Astrocyte of the hippocampus (primary cell): Measurements from ENCODE around the gene L2HGDH.

Experiments
- DNase-seq: peaks from one replicate; pipeline ENCODE4 v3.0.0; 2011; ENCODE audit warnings: low read depth, low spot score

L2HGDH gene

DNA sequence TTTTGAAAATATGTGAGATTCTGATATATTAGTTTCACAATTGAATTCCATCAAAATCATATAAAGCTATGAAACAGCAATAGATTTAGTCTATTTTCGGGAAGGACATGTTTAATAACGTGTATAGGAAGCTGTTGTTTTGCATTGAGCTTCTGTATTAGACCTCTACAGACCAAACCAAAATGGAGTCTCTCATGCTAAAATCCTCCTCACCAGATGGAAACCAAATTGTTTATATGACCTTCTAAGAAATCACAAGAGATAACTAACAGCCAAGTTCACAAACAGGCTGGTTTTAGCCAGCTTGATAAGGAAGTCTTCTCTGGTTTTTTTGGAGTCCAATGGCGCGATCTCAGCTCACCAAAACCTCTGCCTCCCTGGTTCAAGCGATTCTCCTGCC is 23.9 kb downstream of the L2HGDH start:
- no peak for DNase-seq

DNA sequence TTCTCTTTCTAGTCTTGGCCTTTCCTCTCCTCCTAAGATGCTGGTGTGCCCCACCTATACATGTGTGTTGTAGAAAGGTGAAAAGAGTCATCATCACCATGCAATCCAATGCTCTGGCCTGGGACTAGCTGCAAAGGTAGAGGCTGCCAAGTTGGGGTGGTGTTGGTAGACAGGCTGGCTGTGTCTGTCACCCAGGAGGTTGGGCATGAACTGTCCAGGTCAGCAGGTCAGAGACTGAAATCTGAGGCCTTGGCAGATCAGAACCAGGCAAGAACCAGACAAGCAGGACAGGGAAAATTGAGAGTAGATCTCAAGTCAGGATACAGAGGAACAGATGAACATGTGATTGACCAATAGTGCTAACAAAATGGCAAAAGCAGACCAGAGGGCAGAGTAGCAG is 26.2 kb downstream of the L2HGDH start:
- DNase-seq, result no peak

DNA sequence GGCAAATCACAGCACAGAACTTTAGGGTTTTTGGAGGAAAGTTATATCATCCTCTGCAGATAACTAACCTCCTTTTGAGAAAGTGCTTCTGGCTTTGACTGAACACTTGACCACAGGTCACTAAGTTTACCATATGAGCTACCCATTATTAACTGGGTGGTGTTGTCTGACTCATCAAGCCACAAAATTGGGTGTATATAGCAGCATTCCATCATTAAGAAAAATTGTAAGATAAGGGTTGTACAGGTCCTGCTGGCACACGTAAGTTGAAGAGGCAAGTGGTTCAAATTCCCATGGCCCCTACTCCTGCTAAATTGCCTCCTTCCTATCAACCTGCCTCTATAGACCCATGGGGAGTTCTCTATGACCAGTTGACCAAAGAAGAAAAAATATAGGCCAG is 39.5 kb downstream of the L2HGDH start:
- peak; percentile 7 for DNase-seq

DNA sequence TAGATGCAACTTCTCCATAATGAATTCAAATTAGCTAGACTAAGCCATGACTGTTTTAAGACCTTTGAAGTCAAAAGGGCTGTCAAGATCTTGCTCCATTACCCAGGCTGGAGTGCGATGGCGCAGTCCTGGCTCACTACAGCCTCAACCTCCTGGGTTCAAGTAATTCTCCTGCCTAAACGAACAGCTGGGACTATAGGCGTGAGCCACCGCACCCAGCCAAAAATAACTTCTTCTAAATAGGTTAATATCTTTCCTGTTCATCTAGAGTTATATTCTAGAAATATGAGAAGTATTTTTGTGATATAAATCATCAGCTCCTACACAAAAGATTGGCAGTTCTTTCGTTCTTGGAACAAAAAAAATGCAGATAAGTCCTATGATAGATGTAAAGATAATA is 41.1 kb downstream of the L2HGDH start:
- no peak for DNase-seq

DNA sequence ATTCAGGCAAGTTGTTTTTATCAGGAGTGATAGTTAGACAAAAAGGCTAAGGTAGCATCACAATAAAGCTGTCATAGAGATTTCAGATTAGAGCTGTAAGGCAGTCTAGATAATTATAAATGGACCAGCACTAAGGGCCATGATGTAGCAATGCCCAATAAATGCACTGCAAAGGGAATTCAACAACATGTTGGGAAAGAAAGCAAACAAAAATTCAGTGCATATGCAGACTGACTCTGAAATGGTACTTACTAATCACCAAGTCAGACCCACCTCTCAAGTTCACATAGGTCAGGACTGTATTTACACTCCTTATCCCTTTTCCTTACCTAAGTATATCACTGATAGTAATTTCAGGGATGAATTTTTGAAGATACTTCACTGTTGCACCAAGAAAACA is 47.0 kb downstream of the L2HGDH start:
- no peak for DNase-seq

DNA sequence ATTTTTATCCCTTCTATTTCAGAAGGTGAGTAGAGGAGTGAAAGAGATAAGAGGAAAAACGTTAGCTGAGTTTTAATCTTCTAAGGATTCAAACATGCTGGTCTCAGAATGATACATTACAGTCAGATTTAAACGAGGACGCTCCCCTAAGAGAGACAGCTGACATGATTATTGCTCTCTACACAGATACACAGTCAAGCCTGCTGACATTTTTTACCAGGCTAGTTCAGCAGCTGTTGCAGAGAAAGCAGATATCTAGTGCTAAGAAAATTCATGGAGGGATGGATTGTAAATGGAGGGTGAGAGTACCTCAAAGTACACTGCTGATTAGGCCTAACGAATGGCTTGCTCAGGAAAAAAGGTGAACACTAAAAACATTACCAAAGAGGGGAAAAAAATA is 48.7 kb downstream of the L2HGDH start:
- no peak for DNase-seq

DNA sequence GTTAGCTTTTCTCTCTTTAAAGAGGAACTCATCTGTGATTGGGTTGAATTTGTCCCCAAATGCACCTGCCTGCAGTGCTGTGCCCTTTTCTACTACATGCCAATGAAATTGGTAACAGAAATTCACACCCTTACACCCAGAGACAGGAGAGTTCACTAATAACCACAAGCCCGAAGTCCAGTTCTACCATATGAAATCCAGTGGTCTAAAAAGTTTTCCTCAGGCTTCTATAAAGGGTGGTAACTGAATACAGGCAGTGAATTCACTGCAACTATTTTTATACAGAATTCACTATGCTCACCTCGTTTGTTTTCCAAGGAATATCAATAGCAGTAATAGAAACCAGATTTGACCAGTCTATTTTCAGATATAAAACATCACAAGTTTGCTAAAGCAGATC is 49.2 kb downstream of the L2HGDH start:
- DNase-seq, result no peak

DNA sequence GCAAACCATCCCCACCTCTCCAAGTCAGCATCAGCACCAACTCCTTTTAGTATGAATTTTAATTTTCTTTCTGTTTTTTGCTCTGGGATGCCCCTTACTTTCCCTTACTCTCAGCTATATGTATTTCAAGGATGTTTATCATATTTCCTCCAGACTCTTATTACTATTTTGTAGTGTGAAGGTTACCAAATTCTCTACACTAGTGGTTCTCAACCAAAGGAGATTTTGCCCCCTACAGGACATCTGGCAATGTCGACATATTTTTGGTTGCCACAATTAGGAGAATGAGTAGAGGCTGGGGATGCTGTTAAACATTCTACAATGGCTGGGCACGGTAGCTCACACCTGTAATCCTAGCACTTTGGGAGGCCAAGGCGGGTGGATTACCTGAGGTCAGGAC is 51.5 kb downstream of the L2HGDH start:
- peak; percentile 51 for DNase-seq

DNA sequence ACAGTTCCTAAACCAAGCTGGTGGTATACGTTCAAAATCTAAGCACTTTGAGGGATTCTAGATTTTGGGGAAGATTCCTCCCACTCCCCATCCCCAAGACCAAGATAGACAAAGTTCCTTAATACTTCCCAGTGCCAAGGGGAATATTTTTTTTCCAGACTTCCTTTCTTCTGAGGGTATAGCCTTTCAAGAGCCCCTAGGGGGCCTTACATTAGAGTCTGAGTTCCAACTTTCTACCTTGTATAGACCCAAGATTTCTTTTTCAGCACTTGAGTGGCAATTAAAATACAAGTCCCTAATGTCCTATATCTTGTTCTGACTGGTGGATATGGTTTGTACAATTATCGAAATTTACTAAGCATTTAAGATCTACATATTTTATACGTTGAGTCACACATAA is 52.0 kb downstream of the L2HGDH start:
- DNase-seq, result no peak

DNA sequence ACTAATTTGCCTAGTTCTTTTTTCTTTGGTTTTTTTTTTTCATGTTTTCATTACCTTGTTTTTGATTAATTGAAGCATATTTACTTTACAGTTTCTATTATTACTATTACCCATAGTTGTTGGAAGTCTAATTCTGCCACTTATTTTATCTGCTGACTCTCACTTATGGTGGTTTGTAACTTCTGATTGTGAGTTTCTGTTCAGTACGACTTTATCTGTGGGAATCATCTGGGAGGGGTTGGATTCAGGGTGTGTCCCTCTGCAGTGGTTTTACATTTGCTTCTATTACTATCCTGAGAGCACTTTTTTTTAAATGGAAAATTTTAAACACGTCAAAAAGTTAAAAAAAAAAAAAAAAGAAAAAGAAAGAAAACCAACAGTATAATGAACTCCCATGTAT is 54.3 kb downstream of the L2HGDH start:
- DNase-seq, result no peak

DNA sequence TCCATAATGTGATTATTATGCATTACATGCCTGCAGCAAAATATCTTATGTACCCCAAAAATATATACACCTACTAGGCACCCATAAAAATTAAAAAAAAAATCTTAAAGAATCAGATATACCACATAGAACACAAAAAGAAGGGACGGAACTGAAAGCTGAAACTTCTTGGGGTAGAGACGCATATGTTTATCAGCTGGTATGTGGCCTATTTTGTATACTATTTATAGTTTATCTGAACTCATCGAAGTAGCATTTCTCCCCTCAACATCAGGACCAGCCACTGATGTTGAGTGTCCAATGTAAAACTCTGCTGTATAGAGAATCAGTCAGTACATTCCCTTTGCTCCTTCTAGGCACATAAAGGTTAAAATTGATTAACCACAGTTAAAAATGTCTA is 57.8 kb downstream of the L2HGDH start:
- no peak for DNase-seq

DNA sequence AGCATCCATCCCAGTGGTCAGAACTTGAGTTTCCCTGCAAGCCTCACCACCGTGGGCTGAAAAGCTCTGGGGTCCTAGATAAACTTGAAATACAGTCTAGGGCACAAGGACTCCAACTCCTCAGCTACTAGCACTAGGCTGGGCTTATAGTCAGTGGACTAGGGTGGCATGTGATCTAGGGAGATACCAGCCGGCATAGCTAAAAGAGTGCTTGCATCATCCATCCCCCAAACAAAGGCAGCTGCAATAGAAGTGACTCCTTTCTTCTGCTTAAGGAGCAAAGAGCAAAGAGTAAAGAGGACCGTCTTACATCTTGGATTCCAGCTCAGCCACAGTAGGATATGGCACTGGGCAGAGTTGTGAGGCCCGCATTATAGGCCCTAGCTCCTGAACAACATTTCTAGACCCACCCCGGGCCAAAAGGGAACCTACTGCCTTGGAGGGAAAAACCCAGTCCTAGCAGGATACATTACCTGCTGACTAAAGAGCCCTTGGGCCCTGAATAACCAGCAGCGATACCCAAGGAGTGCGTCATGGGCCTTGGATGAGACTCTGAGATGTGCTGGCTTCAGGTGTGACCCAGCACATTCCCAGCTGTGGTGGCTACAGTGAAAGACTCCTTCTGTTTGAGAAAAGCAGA is 62.8 kb downstream of the L2HGDH start:
- no peak for DNase-seq

DNA sequence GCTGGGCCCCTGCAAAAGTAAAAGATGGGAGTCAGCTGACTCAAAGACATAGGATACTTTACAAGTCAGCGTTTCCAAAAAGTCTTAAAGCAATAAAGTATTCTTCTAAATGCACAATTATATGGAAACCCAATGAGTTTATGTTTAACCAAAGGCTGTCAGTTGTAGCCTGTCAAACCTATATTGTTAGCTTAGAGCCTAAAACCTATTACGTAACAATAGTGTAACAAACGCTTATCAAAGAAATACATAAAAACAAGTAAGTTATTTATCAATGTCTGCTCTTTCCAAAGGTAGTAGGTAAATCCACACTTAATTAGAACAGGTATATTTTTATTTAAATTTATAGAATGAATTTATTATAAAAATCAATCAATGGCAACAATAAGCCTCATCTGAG is 64.8 kb downstream of the L2HGDH start:
- no peak for DNase-seq

DNA sequence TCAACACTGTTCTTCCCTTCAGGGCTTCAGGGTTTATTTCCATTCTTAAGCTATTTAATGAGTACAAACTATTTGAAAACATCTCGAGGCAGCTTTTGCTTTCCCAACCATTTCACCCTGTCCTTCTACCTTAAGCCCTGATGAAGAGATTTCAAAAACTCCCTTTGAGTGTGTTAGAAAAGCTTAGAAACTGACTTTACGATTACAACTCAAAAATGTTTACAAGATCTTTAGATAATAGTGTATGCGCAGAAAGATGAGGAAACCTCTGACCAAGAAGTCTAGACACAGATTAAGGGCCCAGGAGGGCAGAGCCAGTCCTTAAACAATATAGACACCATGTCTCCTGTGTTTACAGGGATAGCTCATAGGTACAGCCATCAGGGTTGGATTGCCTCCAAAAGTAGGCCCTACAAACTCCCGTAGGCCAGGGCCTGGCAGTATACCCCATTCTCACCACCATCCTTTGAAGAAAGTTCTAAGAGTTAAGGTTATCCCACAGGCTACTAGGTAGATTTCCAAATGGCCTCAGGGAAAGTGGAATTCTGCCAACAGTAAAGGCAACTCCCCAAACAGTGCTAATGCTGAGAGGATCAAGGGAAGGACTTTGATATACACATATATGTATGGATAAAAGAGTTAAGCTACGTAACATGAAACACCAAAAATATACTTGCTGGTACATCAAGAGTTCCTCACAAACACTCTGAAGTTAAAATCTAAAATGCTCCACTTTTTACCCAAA is 69.3 kb downstream of the L2HGDH start:
- DNase-seq, result no peak

DNA sequence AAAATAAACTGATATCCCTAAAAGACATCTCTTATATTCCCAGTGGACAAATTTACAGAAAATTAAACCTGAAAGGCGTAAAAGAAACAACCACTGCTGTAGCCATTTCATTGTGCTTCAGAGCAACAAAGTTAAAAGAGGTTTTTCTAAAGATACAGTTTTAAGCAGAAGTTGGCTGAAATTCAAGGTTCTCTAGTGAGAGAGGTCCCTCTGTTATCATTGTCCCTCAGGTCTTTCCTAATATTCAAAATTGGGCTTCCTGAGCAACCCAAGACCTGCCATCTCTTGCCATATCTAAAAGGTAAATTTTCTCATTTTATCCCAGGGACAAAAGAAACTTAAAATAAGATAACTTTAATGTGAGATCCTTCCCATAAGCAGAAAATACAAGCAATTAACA is 69.9 kb downstream of the L2HGDH start:
- DNase-seq, result no peak

DNA sequence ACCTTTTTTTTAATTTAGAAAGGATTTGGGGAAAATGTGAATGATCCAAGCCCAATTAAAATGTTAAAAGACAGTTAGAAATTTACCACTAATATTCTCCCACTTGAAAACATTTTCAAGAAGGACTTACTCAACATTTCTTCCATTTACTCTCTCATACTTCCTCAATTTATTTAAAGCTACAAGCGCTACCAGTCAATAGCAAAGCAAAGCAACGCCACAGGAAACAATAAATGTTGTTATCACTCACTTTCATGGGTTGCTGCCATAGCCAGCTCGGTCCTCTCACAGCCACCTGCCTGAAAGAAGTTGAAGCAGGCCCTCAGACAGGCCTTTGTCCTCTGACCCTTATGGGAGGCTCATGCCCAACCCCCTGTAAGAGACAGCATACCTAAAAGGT is 74.6 kb downstream of the L2HGDH start:
- DNase-seq, result no peak

DNA sequence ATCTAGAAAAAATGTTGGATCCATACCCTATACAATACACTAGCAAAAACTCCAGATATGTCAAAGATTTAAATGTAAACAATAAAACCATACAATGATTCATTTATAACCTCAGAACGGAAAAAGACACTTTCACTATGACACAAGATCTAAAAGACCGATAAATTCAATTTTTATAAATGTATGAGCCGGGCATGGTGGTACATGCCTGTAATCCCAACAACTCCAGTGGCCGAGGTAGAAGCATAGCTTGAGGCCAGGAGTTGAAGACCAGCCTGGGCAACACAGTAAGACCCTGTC is 78.1 kb downstream of the L2HGDH start:
- DNase-seq, result no peak

DNA sequence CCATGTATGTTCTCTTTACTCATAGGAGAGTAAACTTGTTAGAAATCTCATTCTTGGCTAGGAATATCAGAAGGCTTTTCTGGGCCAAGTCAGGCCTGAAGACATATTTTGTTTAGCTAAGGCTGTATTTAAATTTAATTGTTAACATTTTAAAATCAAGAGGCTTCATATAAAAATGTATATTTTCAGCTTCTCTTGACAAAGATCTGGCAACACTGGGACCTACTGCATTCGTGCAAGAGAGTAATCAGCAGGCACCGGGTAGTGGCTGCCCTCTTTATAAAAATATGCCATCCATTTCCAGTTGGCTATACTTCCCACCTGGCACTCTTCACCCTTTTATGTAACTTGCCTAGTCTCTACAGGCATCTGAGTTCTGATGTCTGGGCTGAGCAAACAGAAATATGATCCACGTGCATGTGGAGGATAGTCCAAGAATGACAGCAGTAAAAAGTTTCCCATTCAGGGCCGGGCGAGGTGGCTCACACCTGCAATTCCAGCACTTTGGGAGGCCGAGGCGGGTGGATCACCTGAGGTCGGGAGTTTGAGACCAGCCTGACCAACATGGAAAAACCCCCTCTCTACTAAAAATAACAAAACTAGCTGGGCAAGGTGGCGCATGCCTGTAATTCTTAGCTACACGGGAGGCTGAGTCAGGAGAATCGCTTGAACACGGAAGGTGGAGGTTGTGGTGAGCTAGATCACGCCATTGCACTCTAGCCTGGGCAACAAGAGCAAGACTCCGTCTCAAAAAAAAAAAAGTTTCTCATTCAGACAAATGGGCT is 78.7 kb downstream of the L2HGDH start:
- DNase-seq, result no peak

DNA sequence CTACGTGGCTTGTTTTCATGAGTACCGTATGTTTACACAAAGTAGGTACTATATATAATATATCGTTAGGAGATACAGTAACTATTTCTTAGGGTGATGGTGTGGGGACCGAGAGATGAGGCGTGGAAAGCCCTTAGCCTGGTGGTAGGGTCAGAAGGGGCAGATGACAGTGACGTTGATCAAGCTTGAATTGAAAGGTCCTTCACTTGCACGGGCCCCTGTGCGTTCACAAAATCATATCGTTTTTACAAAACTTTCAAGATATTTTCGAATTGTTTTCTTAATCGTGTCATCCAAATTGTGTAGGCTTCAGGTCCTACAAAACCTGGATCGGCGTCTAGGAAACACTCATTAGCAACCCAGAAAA is 79.8 kb downstream of the L2HGDH start:
- no peak for DNase-seq

DNA sequence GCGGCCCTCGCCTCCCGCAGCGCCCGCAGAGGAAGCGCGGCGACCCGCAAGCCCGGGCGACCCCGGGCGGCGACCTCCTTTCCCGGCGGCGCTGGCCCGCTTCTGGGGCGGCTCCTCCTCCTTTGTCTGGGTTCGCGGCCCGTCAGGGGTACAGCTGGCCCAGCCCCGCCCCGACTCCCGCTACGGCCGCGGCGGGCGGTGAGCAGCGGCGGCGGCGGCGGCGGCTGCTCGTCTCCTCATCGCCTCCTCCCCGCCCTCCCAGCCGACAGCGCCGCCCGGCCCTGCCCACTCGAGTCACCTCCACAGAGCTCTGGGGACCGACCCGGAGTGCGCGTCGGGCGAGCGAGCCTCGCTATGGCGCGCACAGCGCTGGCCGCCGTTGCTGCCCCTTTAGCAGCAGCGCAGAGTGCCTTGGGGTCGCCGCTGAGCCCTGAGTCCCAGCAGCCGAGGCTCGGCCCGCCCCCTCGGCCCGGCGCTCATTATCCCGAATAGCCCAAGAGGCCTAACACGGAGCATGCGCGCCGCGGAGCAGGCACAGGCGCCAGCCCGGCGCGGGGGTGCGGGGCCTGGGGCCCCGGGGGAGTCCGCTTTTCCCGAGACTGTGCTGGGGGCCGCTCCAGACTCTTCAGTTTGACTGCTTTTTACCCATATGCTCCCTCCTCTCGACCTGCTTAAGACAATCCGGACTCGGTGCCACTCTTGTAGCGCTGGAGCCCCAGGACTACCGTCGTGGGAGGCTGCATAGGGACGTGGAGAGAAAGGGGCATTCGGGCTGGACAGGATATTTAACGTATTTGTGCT is 80.4 kb downstream of the L2HGDH start, which contains the start of gene SOS2:
SOS2 (minus strand) TSS at position 104 of the 801 bp plus-strand sequence. CDS start 295 bp downstream, outside the sequence.
- peak; percentile 95 for DNase-seq

DNA sequence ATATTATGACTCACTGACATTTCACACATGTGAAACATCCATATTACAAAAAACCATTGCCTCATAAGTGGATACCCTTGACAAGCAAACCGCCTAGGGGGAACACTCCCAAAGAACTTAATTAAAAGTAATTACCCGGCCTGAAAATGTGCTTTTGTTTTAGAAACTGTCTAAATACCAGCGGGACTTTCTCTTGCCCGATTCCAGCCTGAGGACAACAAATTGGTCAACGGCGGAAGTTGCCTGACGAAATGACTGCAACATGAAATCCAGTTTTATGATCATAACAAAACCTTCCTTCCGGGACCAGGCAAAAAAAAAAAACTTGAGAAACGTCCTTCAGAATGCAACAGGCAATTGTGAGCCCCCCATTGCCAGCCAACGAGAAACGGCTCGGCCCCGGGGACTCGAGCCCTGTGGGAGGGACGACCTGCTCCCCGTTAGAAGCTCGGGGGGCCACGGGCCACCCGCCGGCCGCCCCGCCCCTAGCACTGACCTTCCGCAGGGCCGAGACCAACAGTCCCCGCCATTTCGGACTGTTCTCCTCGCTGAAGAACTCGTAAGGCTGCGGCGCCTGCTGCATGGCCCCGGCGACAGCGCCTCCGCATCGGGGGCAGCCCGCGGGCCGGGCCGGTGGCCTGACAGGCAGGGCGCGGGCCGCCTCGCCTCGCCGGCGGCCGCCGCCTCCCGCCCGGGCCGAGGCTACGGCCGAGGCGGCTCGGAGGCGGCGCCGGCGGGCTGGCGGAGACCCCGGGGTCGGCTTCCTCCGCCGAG is 81.1 kb downstream of the L2HGDH start:
- peak; percentile 64 for DNase-seq

DNA sequence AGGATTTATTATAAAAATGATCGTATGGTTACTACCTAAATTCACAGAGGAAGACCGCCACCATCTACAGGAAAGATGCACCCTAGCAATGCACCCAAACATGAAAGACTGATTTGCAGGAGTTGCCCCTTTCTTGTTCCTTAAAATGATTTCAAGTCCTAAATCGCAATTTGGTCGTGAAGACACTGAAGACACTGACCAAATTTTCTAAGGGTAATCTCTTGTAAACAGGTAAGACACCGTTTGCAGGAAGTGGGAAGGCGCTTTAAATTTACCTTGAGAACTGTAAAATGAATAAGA is 81.7 kb downstream of the L2HGDH start:
- no peak for DNase-seq
